ENCODE data around the gene SDSL.

GRCh38 chr12:113395119-113395518, 27.1 kb upstream of the SDSL start:
- TF ChIP-seq CTCF (optimal IDR thresholded peaks at IDR 0.05 in 1 of 3, IDR thresholded peaks at IDR 0.05 in 1 of 3, conservative IDR thresholded peaks at IDR 0.05 in 1 of 3; ENCODE audit: extremely low read depth in 1 of 3, insufficient read depth in 2 of 3, low read length in 3 of 3), result no peak
- TF ChIP-seq EZH2 (IDR thresholded peaks at IDR 0.05; ENCODE audit: low read length), result no peak
